Mammary epithelial cell (primary cell): Measurements from ENCODE around the gene RSU1.

Experiments used
- CTCF ChIP-seq, 2 donors: IDR thresholded peaks in 1 of 2; conservative IDR thresholded peaks in 1 of 2; 2 replicates each; pipeline ENCODE4 v1.5.1; 2011 to 2012; ENCODE audit warnings: inconsistent platforms in 2 of 2, low read length in 2 of 2, mild to moderate bottlenecking in 2 of 2, control low read depth in 1 of 2, low read depth in 1 of 2; ENCODE audit not compliant: insufficient read depth in 1 of 2; ENCODE audit errors: extremely low read depth in 1 of 2
- EZH2 ChIP-seq: IDR thresholded peaks from 2 replicates; pipeline ENCODE4 v1.6.1; 2012; ENCODE audit warnings: low read length, inconsistent platforms, borderline replicate concordance

GRCh38 chr10:16586358-16587138, 230.7 kb downstream of the RSU1 start:
- TF ChIP-seq CTCF (conservative IDR thresholded peaks at IDR 0.05 in 1 of 2, IDR thresholded peaks at IDR 0.05 in 1 of 2; ENCODE audit: extremely low read depth in 1 of 2, insufficient read depth in 1 of 2, low read depth in 1 of 2, low read length in 2 of 2) (no peak), EZH2 (no peak)
